Activated CD4-positive, alpha-beta memory T cell treated with anti-CD3 and anti-CD28 coated beads for 36 hours (primary cell): ENCODE results near the gene DIO3. TPM values are rescaled to one million over a fixed set of nuclear protein-coding genes. Genes with fewer than 3 reads are reported as not detected.
A peak's percentile ranks its signal among the peaks of the same experiment; 100 is the strongest.

ENCODE experiments used
- CTCF ChIA-PET: fragments of 350-600 bp; sonication (Branson Sonifier 250); formaldehyde crosslinking; loops from one replicate; lab custom pipeline; 2021; ENCODE audit warnings: antibody characterized with exemption, inconsistent platforms; lab: Charles Lee
- POLR2A ChIA-PET: fragments of 350-600 bp; sonication (Branson Sonifier 250); formaldehyde crosslinking; loops from one replicate; lab custom pipeline; 2021; ENCODE audit warnings: antibody characterized with exemption; lab: Charles Lee
- DNase-seq: peaks from one replicate; pipeline ENCODE4 v3.0.0-alpha.2; 2020
- H3K27ac Mint-ChIP-seq: one replicate; pipeline ENCODE4 v1.8.0; 2021; ENCODE audit warnings: mixed read lengths
- H3K27me3 Mint-ChIP-seq: one replicate; pipeline ENCODE4 v1.8.0; 2021; ENCODE audit warnings: mixed read lengths
- H3K36me3 Mint-ChIP-seq: one replicate; pipeline ENCODE4 v1.8.0; 2021; ENCODE audit warnings: mixed read lengths
- H3K4me1 Mint-ChIP-seq: one replicate; pipeline ENCODE4 v1.8.0; 2021; ENCODE audit warnings: low read depth, mixed read lengths
- H3K4me3 Mint-ChIP-seq: one replicate; pipeline ENCODE4 v1.8.0; 2021; ENCODE audit warnings: mild to moderate bottlenecking, mixed read lengths
- H3K9me3 Mint-ChIP-seq: one replicate; pipeline ENCODE4 v1.8.0; 2021; ENCODE audit warnings: mixed read lengths
- intact Hi-C: fragments of 100-400 bp; cut with micrococcal nuclease; formaldehyde crosslinking; loops from one replicate; pipeline ENCODE4 v1.15.1; 2023
- total RNA-seq, 2 experiments: library from RNA; stranded (reverse); gene quantifications; one replicate each; pipeline ENCODE4 v1.2.3, GENCODE V29; 2021

Gene DIO3
- total RNA-seq, 2 experiments from 2014 or later: not detected

DNA sequence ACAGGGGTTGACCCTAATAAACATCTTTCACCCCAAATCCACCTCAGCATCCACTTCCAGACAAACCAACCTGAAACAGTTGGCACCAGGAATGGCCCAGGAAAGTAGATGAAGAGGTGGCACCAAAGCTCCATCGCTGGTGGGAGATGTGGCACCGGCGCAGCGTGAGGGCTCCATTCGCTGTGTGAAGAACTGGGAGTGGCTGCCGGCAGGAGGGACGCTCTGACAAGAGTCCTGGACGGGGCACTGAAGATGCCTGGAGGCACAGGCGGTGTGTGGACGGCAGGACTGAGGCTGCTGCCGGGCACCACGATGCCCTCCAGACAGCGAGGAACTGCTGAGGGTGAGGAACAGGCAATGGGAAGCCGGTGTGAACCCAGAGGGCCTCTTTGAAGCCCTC lies 29.3 kb downstream of the DIO3 start:
- H3K4me1 Mint-ChIP-seq: peaks cover 2% of the 10 kb centered on the region
- H3K4me3 Mint-ChIP-seq: no peak overlapping the region
- no peak overlapping the region for H3K27ac Mint-ChIP-seq
- intact Hi-C loops: no loop called here
- CTCF ChIA-PET: no interaction called here
- H3K9me3 Mint-ChIP-seq: peaks cover 6% of the 10 kb centered on the region
- H3K36me3 Mint-ChIP-seq: no peaks in the 10 kb centered on the region
- H3K27me3 Mint-ChIP-seq: no peaks in the 10 kb centered on the region
- POLR2A ChIA-PET: no interaction called here
- no peak for DNase-seq

DNA sequence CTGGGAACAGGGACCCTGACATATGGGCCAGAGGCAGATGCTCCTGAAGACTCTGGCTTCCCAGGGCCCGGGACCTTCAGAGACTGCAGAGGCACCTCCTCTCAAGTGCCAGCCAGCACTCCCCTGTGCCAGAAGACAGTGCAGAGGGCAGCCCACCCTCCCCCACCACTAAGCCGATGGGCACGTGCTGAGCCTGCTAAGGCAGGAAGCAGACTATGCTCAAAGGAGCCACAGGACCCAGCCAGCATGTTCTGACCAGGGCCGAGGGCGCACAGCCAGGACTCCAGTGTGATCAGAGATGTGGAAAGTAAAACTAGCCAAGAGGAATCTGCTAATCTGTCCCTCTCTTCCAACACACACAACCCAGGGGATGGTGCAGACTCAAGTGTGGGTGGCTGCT lies 29.8 kb downstream of the DIO3 start:
- intact Hi-C loops: no loop called here
- Mint-ChIP-seq H3K36me3 (peaks cover 2% of the 10 kb centered on the region), H3K4me1 (peaks cover 7% of the 10 kb centered on the region), H3K27ac (no peak overlapping the region), H3K27me3 (no peaks in the 10 kb centered on the region), H3K9me3 (peaks cover 11% of the 10 kb centered on the region), H3K4me3 (no peak overlapping the region)
- POLR2A ChIA-PET: no interaction called here
- DNase-seq: no peak
- CTCF ChIA-PET: no interaction called here

DNA sequence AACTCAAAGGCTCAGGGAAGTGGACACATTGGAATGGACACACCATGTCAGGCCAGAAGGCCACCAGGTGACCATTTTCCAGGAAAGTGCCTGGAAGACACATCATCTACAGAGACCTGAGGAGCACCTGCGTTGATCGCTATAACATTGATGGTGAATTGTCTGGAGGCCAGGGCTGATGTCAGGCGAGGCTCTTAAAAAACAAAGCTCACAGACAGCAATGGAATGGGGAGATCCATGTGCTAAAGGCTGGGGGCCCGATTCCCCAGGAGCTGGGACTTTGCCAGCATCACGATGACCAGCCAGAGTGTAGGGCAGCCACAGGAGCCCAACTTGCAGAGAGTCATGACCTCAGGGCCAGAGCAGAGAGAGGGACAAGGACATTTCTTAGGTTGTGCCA lies 30.3 kb downstream of the DIO3 start:
- no peak for DNase-seq
- POLR2A ChIA-PET: no interaction called here
- no peaks in the 10 kb centered on the region for H3K27me3 Mint-ChIP-seq
- no peak overlapping the region for H3K4me3 Mint-ChIP-seq
- intact Hi-C loops: no loop called here
- peaks cover 5% of the 10 kb centered on the region for H3K36me3 Mint-ChIP-seq
- no peak overlapping the region for H3K27ac Mint-ChIP-seq
- peaks cover 11% of the 10 kb centered on the region for H3K4me1 Mint-ChIP-seq
- CTCF ChIA-PET: no interaction called here
- peaks cover 13% of the 10 kb centered on the region for H3K9me3 Mint-ChIP-seq

DNA sequence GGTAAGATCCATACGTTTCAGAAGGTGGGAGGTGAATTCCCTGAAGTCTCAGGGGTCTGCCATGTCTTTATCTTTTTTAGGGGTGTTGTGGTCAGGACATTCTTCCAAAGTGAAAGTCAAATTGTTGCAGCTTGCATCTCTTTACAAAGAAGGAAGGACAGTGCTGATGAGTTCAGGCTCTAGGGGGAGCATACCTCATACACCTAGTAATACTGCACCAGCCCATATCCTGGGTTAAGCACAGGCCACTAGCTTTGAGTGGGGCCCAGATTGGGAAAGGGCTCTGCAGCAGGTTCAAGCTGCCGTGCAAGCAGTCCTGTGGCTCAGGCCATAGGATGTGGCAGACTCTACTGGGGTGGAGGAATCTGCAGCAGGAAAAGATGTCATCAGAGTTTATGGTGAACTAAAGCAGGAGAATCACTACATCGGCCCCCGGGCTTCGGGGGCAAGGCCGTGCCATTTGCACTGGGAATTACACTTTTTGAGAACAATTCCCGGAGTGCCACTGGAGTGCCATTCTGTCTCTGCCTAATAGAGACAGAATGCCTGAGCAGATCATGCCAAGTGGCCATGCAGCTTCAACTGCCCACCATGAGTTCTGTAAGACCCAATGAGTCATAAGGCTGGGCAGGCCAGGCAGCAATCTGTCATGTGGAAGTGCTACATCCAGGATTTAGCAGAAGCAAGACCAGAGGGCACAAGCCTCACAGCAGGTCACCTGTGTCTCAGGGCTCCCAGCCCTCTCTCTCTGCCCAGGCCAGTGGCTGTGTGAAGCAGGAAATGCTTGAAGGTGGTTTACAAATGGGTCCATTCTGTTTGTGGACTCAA lies 32.3 kb downstream of the DIO3 start:
- DNase-seq: no peak
- no peak overlapping the region for H3K27ac Mint-ChIP-seq
- no peaks in the 10 kb centered on the region for H3K27me3 Mint-ChIP-seq
- peaks cover 5% of the 10 kb centered on the region for H3K36me3 Mint-ChIP-seq
- POLR2A ChIA-PET: no interaction called here
- H3K4me3 Mint-ChIP-seq: no peak overlapping the region
- H3K4me1 Mint-ChIP-seq: peaks cover 28% of the 10 kb centered on the region
- intact Hi-C loops: no loop called here
- CTCF ChIA-PET: no interaction called here
- H3K9me3 Mint-ChIP-seq: peaks cover 13% of the 10 kb centered on the region

DNA sequence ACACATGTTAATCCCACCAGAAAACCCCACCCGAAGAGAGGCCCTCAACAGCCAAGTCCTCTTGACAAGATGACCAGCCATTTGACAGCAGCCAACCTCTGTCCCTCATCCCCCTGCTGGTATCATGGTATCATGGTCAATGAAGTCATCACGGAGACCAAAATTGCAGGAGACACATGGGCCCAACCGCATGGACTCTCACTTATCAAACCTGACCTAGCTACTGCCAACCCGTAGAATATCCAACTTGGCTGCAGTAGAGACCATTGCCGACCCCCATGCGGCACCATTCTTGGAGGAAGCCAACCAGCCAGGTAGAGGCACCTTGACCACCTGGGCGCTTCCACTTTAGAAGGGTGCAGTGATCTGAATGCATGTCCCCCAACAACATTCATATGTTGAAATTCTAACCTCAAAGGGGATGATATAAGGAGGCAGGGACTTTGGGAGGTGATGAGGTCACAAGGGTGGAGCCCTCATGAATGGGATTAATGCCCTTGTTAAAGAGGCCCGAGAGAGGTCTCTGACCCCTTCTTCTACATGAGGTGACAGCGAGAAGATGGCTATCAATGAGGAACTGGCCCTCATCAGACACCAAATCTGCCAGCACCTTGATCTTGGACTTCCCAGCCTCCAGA lies 33.3 kb downstream of the DIO3 start:
- H3K9me3 Mint-ChIP-seq: peaks cover 13% of the 10 kb centered on the region
- intact Hi-C loops: no loop called here
- peaks cover 32% of the 10 kb centered on the region for H3K4me1 Mint-ChIP-seq
- no peaks in the 10 kb centered on the region for H3K27me3 Mint-ChIP-seq
- ChIA-PET POLR2A (no interaction called here), CTCF (interaction anchor here (1.1 kb wide), 1 partner anchor 9 kb away, joined by 3 read pairs; no protein-coding TSS in a partner anchor)
- no peak overlapping the region for H3K4me3 Mint-ChIP-seq
- no peak overlapping the region for H3K27ac Mint-ChIP-seq
- peaks cover 5% of the 10 kb centered on the region for H3K36me3 Mint-ChIP-seq
- DNase-seq: no peak

DNA sequence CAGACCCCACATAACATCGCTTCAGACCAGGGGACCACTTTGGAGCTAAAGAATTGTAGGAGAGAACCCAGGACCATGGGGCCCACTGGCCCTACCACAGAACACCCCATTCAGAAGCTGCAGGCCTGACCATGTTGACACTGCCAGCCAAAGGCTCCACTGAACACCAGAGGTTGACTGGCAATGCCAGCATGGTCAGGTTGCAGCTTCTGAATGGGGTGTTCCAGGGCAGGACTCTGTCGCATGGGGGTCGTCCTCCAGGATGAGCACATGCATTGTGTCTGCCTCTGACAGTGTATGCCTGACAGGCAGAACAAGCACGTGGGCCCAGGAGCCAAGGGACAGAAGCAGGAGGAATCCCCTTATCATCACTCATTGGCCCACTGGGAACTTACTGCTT lies 34.1 kb downstream of the DIO3 start:
- Mint-ChIP-seq H3K36me3 (peaks cover 5% of the 10 kb centered on the region), H3K27ac (peak overlapping the region; percentile 76), H3K27me3 (no peaks in the 10 kb centered on the region), H3K4me3 (no peak overlapping the region), H3K9me3 (peaks cover 13% of the 10 kb centered on the region), H3K4me1 (peaks cover 32% of the 10 kb centered on the region)
- POLR2A ChIA-PET: no interaction called here
- intact Hi-C loops: no loop called here
- no peak for DNase-seq
- CTCF ChIA-PET: interaction anchor here (1.1 kb wide), 1 partner anchor 8 kb away, joined by 3 read pairs; no protein-coding TSS in a partner anchor

DNA sequence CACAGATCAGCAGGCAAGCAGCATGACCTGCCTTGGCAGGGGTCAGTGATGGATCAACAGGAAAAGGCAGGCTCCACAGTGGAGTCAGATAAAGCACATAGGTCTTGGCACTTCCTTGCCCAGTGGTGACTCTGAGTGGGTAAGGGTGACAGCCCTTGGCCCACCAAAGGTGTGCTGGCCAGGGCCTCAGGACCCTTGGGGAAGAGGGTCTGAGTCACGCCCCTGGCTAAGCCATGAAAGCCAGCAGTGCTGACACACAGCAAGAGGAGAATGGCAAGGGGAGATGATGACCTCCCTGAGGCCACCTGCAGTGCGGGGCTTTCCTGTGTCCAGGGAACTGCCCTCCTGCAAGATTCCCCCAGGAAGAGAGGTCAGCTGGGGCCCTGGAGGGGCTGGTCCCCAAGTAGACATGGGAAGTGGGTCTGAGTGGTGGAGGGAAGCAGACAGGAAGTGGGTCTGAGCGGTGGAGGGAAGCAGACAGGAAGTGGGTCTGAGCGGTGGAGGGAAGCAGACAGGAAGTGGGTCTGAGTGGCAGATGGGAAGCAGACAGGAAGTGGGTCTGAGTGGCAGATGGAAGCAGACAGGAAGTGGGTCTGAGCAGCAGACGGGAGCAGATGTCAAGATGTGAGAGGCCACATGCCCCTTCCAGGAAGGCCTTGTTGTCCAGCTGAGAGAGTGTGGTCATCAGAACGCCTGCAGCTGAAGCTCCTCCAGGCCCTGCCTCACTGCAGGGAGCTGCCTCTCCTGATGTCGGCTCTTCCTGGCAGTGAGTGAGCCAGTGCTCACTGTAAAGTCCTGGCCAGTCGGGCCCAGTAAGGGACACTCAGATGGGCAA lies 34.8 kb downstream of the DIO3 start:
- intact Hi-C loops: no loop called here
- Mint-ChIP-seq H3K36me3 (peaks cover 5% of the 10 kb centered on the region), H3K27me3 (no peaks in the 10 kb centered on the region), H3K4me3 (no peak overlapping the region), H3K27ac (peak overlapping the region; percentile 76), H3K4me1 (peaks cover 32% of the 10 kb centered on the region), H3K9me3 (peaks cover 13% of the 10 kb centered on the region)
- POLR2A ChIA-PET: no interaction called here
- DNase-seq: peak; percentile 51
- CTCF ChIA-PET: no interaction called here

DNA sequence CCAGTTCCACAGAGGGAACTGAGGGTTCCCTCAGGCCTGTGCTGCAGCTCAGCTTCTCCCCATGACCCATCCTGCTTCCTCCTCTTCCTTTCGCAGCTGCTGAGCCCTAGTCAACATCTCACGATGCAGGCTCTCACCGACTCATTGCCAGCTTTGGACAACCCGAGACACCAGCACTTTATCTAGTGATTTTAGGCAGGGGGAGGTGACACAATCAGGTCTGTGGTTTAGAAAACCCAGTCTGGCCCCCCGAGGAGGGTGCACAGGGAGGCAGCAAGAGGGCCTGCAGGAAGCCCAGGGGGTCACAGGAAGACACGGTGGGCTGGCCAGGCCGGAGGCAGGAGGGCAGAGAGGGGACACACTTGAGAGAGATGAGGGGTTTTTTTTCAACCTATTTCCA lies 35.4 kb downstream of the DIO3 start:
- H3K36me3 Mint-ChIP-seq: peaks cover 5% of the 10 kb centered on the region
- CTCF ChIA-PET: no interaction called here
- H3K27me3 Mint-ChIP-seq: no peaks in the 10 kb centered on the region
- POLR2A ChIA-PET: no interaction called here
- H3K4me3 Mint-ChIP-seq: no peak overlapping the region
- peaks cover 13% of the 10 kb centered on the region for H3K9me3 Mint-ChIP-seq
- peak overlapping the region; percentile 76 for H3K27ac Mint-ChIP-seq
- no peak for DNase-seq
- H3K4me1 Mint-ChIP-seq: peaks cover 32% of the 10 kb centered on the region
- intact Hi-C loops: no loop called here

DNA sequence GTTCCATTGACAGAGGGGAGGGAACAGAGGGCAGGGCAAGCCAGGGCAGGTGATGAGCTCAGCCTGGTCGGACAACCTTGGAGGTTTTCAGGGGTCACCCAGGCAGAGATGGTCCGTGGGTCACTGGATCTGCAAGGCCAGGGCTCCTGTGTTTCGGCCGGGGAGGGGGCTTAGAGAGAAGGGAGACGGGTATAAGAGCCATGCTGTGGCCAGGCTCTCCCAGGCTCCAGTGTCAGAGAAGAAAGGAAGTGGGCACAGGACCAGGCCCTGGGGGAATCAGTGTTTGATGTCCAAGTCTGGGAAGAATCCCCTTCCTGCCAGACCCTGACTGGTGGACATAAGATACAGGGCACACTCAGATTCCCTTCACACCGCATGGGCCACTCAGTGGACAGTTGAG lies 36.9 kb downstream of the DIO3 start:
- peaks cover 5% of the 10 kb centered on the region for H3K36me3 Mint-ChIP-seq
- CTCF ChIA-PET: no interaction called here
- no peak for DNase-seq
- no peaks in the 10 kb centered on the region for H3K27me3 Mint-ChIP-seq
- peaks cover 32% of the 10 kb centered on the region for H3K4me1 Mint-ChIP-seq
- H3K27ac Mint-ChIP-seq: no peak overlapping the region
- POLR2A ChIA-PET: no interaction called here
- H3K9me3 Mint-ChIP-seq: peaks cover 13% of the 10 kb centered on the region
- H3K4me3 Mint-ChIP-seq: no peak overlapping the region
- intact Hi-C loops: no loop called here

DNA sequence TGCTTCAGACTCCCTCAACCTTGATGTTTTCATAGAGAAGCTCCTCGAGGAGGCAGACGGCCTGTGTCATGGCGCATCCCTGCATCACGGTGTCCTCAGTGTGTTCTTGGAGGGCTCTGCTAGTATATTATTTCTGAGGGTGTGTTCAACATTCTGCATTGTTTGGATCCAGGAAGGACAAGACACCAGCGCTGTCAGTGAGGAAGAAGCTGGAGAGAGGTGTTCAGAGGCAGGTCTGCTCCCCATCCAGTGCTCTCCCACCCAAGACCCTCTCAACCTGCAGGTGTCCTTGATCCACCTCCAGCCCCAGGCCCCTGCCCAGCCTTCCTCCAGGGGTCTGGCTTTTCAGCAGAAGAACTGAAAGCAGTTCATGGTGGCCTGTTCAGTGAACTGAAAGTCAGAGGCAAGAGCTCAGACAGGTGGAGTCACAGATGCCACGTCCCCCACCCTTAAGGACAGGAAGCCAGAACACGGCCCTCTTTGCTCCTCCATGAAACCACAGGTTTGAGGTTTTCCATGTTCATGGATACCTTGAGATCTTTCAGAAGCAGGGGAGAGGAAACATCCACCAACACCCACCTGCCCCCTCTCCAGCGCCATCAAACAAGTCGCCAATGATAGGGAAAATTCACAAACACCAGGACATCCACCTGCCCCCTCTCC lies 37.4 kb downstream of the DIO3 start:
- Mint-ChIP-seq H3K27ac (no peak overlapping the region), H3K4me1 (peaks cover 32% of the 10 kb centered on the region), H3K27me3 (no peaks in the 10 kb centered on the region), H3K36me3 (peaks cover 5% of the 10 kb centered on the region), H3K9me3 (peaks cover 13% of the 10 kb centered on the region), H3K4me3 (no peak overlapping the region)
- DNase-seq: no peak
- CTCF ChIA-PET: no interaction called here
- intact Hi-C loops: no loop called here
- POLR2A ChIA-PET: no interaction called here

DNA sequence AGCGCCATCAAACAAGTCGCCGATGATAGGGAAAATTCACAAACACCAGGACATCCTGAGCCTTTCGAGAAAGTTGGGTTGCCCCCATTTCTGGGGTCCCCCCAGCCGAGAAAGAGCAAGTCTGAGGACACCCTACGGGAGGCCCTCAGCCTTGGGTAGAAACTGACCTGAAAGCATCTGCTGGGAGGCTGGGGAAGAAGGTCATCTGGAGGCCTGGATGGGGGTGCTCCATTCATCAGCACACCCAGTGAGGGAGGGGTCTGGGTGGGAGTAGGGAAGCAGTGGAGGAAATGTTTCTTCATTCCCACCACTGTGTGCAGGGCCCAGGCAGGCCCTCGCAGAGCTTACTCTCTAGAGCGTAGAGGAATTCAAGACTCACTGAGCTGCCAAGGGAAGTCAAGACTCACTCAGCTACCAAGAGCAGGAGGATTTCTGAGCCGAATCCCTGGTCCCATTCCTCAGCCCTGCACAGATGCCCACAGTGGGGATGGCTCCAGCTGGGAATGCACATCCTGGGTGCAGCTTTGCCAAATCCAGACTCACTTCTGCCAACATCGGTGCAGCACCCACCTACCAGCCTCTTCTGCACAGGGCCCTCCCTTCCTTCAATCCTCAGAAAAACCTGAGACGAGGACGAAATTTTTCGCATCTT lies 38.1 kb downstream of the DIO3 start:
- CTCF ChIA-PET: no interaction called here
- intact Hi-C loops: no loop called here
- H3K27me3 Mint-ChIP-seq: peaks cover 4% of the 10 kb centered on the region
- H3K27ac Mint-ChIP-seq: no peak overlapping the region
- peaks cover 5% of the 10 kb centered on the region for H3K36me3 Mint-ChIP-seq
- peaks cover 32% of the 10 kb centered on the region for H3K4me1 Mint-ChIP-seq
- POLR2A ChIA-PET: no interaction called here
- no peak overlapping the region for H3K4me3 Mint-ChIP-seq
- no peak for DNase-seq
- H3K9me3 Mint-ChIP-seq: peaks cover 13% of the 10 kb centered on the region
